Activated CD4-positive, alpha-beta T cell treated with anti-CD3 and anti-CD28 coated beads, Interleukin-2, amount 10 ng/mL, durations not matched to agents 24 days and 14 days (primary cell): ENCODE measurements around the gene TSPYL6. TPM values are rescaled to one million over a fixed set of nuclear protein-coding genes. Genes with fewer than 3 reads are reported as not detected.
"Not testable (repeated sequence)": the region's sequence is repeated elsewhere in the genome, so short reads cannot be mapped to it uniquely, and the experiment has no call there.

Experiments used
- DNase-seq: peaks from one replicate; pipeline ENCODE4 v3.0.0; 2022
- H3K27ac Mint-ChIP-seq: one replicate; pipeline ENCODE4 v1.8.0; 2022; ENCODE audit warnings: mild to moderate bottlenecking, mixed read lengths
- H3K27me3 Mint-ChIP-seq: one replicate; pipeline ENCODE4 v1.8.0; 2022; ENCODE audit warnings: mixed read lengths
- H3K36me3 Mint-ChIP-seq: one replicate; pipeline ENCODE4 v1.8.0; 2022; ENCODE audit warnings: low read depth, mild to moderate bottlenecking, mixed read lengths
- H3K4me1 Mint-ChIP-seq: one replicate; pipeline ENCODE4 v1.8.0; 2021; ENCODE audit warnings: mixed read lengths
- H3K4me3 Mint-ChIP-seq: one replicate; pipeline ENCODE4 v1.8.0; 2022; ENCODE audit warnings: mild to moderate bottlenecking, moderate library complexity, mixed read lengths
- H3K9me3 Mint-ChIP-seq: one replicate; pipeline ENCODE4 v1.8.0; 2021; ENCODE audit warnings: mixed read lengths
- intact Hi-C: fragments of 100-400 bp; cut with micrococcal nuclease; formaldehyde crosslinking; loops from one replicate; pipeline ENCODE4 v1.15.1; 2023
- total RNA-seq: library from RNA; stranded (reverse); gene quantifications from 2 replicates; pipeline ENCODE4 v1.2.3, GENCODE V29; 2022

The TSPYL6 gene
- not detected in 2 replicates for total RNA-seq

- no peaks in the 10 kb centered on the region for H3K36me3 Mint-ChIP-seq
- no peaks in the 10 kb centered on the region for H3K9me3 Mint-ChIP-seq
- intact Hi-C loops: no loop called here
- no peak within 1 kb of the TSS for H3K4me3 Mint-ChIP-seq
- no peak within 1 kb of the TSS for H3K27ac Mint-ChIP-seq
- no peaks in the 10 kb centered on the region for H3K27me3 Mint-ChIP-seq
- no peak for DNase-seq
- H3K4me1 Mint-ChIP-seq: no peaks in the 10 kb centered on the region
Measured at GRCh38 chr2:54256091-54256694, at the start of gene TSPYL6. TSS of gene TSPYL6 (minus strand) at chr2:54256229. CDS start at chr2:54256151, 78 bp downstream.

- H3K4me3 Mint-ChIP-seq: no peak overlapping the region
- H3K9me3 Mint-ChIP-seq: no peaks in the 10 kb centered on the region
- DNase-seq: no peak
- peaks cover 2% of the 10 kb centered on the region for H3K27me3 Mint-ChIP-seq
- H3K36me3 Mint-ChIP-seq: no peaks in the 10 kb centered on the region
- H3K27ac Mint-ChIP-seq: no peak overlapping the region
- intact Hi-C loops: no loop called here
- H3K4me1 Mint-ChIP-seq: no peaks in the 10 kb centered on the region
Measured at GRCh38 chr2:54303631-54304030, 47.6 kb upstream of the TSPYL6 start.

DNA sequence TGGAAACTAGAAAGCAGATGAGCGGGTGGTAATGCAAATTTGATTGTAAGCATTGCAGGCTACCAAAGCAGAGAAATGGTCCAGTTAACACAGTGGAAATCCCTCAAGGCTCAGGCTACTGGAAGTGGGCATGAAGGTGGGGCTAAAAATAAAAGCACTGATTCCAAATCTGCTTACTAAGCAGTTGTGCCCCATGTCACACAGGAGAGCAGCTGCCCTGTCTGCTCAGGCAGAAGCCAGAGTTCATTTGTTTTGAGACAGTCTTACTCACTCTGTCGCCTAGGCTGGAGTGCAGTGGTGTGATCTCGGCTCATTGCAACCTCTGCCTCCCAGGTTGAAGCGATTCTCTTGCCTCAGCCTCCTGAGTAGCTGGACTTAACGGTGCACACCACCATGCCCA, 42.5 kb upstream of the TSPYL6 start:
- H3K36me3 Mint-ChIP-seq: no peaks in the 10 kb centered on the region
- H3K27me3 Mint-ChIP-seq: no peaks in the 10 kb centered on the region
- H3K9me3 Mint-ChIP-seq: no peaks in the 10 kb centered on the region
- no peak overlapping the region for H3K27ac Mint-ChIP-seq
- H3K4me3 Mint-ChIP-seq: no peak overlapping the region
- intact Hi-C loops: no loop called here
- no peaks in the 10 kb centered on the region for H3K4me1 Mint-ChIP-seq
- DNase-seq: no peak

DNA sequence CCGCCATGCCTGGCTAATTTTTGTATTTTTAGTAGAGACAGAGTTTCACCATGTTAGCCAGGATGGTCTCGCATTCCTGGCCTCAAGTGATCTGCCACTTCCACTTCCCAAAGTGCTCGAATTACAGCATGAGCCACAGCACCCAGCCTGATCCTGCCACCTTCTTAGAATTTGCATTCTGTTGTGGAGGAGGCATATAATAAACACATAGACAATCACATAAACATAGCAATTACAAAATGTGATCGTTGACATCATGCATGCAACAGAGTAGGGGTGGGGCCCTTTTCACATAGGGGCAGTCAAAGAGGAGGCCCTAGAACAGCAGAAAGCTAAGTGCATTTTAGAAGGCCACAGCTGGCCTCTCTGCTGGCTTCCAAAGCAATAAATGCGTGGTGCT, 39.9 kb upstream of the TSPYL6 start:
- Mint-ChIP-seq H3K4me1 (no peaks in the 10 kb centered on the region), H3K4me3 (no peak overlapping the region), H3K27ac (no peak overlapping the region), H3K9me3 (no peaks in the 10 kb centered on the region), H3K27me3 (no peaks in the 10 kb centered on the region), H3K36me3 (no peaks in the 10 kb centered on the region)
- intact Hi-C loops: no loop called here
- DNase-seq: no peak

DNA sequence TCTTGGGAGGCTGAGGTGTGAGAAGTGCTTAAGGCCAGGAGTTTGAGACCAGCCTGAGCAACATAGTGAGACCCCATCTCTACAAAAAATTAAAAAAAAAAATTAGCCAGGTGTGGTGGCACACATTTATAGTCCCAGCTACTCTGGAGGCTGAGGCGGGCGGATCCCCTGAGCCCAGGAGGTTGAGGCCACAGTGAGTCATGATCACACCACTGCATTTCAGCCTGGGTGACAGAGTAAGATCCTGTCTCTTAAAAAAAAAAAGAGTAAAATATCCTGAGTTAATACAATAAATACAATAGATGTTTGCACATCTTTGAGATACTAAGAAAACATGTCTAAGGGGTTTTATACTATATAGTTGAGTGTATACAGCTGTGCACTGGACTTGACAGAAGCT, 38.6 kb upstream of the TSPYL6 start:
- H3K9me3 Mint-ChIP-seq, H3K36me3 Mint-ChIP-seq, intact Hi-C loops, H3K4me3 Mint-ChIP-seq, H3K4me1 Mint-ChIP-seq, H3K27ac Mint-ChIP-seq, H3K27me3 Mint-ChIP-seq, DNase-seq: not testable (repeated sequence)

DNA sequence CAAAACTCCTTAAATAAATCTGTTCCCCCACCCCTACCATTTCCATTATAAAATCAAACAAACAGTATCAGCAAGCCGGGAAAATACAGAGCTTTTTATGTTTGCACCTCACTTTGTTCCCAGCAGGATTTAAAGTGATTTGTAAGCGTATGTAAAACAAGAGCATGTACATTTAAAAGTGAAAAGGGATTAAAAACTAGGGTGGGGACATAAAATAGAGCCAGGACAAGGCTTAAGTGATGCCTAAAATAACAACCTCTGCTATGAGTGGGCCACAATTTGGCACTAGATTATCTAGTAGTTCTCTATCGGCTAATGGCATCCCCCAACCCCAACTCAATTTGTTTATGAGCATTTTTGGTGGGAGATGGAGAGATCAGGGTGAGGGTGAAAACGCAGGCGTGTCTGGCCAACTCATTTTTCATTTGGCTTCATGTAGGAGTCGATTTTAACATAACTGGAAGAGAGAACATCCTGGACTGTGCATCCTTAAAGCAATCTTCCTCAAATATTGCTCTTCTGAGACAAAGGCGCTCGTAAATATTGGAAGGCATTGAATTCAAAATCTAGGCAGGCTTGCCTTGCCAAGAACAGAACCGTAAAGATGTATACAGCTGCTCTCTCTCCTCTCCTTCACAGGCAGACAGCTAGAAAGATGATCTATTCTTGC, 34.5 kb upstream of the TSPYL6 start:
- no peak for DNase-seq
- Mint-ChIP-seq H3K4me1 (no peaks in the 10 kb centered on the region), H3K27ac (no peak overlapping the region), H3K9me3 (no peaks in the 10 kb centered on the region), H3K4me3 (no peak overlapping the region), H3K36me3 (no peaks in the 10 kb centered on the region), H3K27me3 (no peaks in the 10 kb centered on the region)
- intact Hi-C loops: no loop called here

GRCh38 chr2:54289917-54290316, 33.9 kb upstream of the TSPYL6 start:
- Mint-ChIP-seq H3K4me1 (no peaks in the 10 kb centered on the region), H3K9me3 (no peaks in the 10 kb centered on the region), H3K36me3 (no peaks in the 10 kb centered on the region), H3K4me3 (no peak overlapping the region), H3K27me3 (no peaks in the 10 kb centered on the region), H3K27ac (no peak overlapping the region)
- intact Hi-C loops: no loop called here
- no peak for DNase-seq

GRCh38 chr2:54287532-54287931, 31.5 kb upstream of the TSPYL6 start:
- Mint-ChIP-seq H3K4me1 (no peaks in the 10 kb centered on the region), H3K4me3 (no peak overlapping the region), H3K27me3 (no peaks in the 10 kb centered on the region), H3K27ac (no peak overlapping the region), H3K36me3 (no peaks in the 10 kb centered on the region), H3K9me3 (no peaks in the 10 kb centered on the region)
- DNase-seq: no peak
- intact Hi-C loops: no loop called here

DNA sequence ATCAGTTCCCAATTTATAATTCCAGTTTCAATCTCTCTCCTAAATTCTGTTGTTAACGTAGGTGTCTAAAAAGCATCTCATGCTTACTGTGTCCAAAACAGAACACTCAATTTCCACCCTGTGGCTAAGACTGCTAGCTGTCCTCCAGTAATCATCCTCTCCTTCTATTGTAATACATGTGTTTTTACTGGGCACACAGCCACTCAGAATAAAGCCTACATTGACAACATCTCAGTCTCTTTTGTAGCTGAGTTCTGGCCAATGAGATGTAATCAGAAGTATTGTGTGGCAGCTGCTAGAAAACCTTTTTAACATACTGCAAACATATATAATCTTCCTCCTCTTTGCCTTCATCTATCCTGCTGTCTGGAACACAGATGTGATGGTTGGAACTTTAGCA, 29.4 kb upstream of the TSPYL6 start:
- H3K4me3 Mint-ChIP-seq: no peak overlapping the region
- no peak overlapping the region for H3K27ac Mint-ChIP-seq
- no peaks in the 10 kb centered on the region for H3K9me3 Mint-ChIP-seq

DNA sequence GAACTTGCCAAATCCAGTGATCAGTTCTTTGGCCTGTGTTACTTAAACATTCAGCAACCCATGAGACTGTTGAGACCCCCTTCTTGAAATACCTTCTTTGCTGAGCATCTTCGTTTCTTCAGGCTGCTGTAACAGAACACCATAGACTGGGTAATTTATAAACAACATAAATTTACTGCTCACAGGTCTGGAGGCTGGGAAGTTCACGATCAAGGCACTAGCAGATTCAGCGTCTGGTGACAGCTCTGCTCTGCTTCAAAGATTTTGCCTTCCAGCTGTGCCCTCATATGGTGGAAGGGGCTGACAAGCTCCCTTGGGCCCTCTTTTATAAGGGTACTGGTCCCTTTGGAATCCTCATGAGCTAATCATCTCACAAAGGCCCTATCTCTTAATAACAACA, 28.8 kb upstream of the TSPYL6 start:
- intact Hi-C loops: no loop called here
- DNase-seq: no peak
- H3K4me1 Mint-ChIP-seq: no peaks in the 10 kb centered on the region
- H3K27ac Mint-ChIP-seq: no peak overlapping the region
- no peak overlapping the region for H3K4me3 Mint-ChIP-seq
- no peaks in the 10 kb centered on the region for H3K36me3 Mint-ChIP-seq
- H3K9me3 Mint-ChIP-seq: no peaks in the 10 kb centered on the region
- H3K27me3 Mint-ChIP-seq: no peaks in the 10 kb centered on the region

More for the DNA sequence above, 29.4 kb upstream of the TSPYL6 start:
- no peak for DNase-seq
- intact Hi-C loops: no loop called here
- Mint-ChIP-seq H3K36me3 (no peaks in the 10 kb centered on the region), H3K27me3 (no peaks in the 10 kb centered on the region), H3K4me1 (no peaks in the 10 kb centered on the region)

- H3K9me3 Mint-ChIP-seq: peaks cover 3% of the 10 kb centered on the region
- H3K27me3 Mint-ChIP-seq: no peaks in the 10 kb centered on the region
- H3K27ac Mint-ChIP-seq: no peak overlapping the region
- no peak for DNase-seq
- intact Hi-C loops: no loop called here
- H3K36me3 Mint-ChIP-seq: no peaks in the 10 kb centered on the region
- H3K4me1 Mint-ChIP-seq: no peaks in the 10 kb centered on the region
- H3K4me3 Mint-ChIP-seq: no peak overlapping the region
Measured at GRCh38 chr2:54279385-54279784, 23.4 kb upstream of the TSPYL6 start.

GRCh38 chr2:54275541-54275940, 19.5 kb upstream of the TSPYL6 start:
- Mint-ChIP-seq H3K4me1 (peaks cover 2% of the 10 kb centered on the region), H3K4me3 (no peak overlapping the region), H3K27ac (no peak overlapping the region), H3K36me3 (no peaks in the 10 kb centered on the region), H3K9me3 (peaks cover 8% of the 10 kb centered on the region), H3K27me3 (no peaks in the 10 kb centered on the region)
- no peak for DNase-seq
- intact Hi-C loops: no loop called here

GRCh38 chr2:54274781-54275242, 18.8 kb upstream of the TSPYL6 start:
- peaks cover 8% of the 10 kb centered on the region for H3K9me3 Mint-ChIP-seq
- no peaks in the 10 kb centered on the region for H3K36me3 Mint-ChIP-seq
- H3K4me1 Mint-ChIP-seq: peaks cover 2% of the 10 kb centered on the region
- H3K27ac Mint-ChIP-seq: no peak overlapping the region
- intact Hi-C loops: no loop called here
- H3K4me3 Mint-ChIP-seq: no peak overlapping the region
- no peaks in the 10 kb centered on the region for H3K27me3 Mint-ChIP-seq
- no peak for DNase-seq

GRCh38 chr2:54271843-54272627, 16.0 kb upstream of the TSPYL6 start:
- no peak for DNase-seq
- intact Hi-C loops: no loop called here

More at GRCh38 chr2:54271843-54272627, 16.0 kb upstream of the TSPYL6 start:
- Mint-ChIP-seq H3K36me3 (no peaks in the 10 kb centered on the region), H3K27ac (no peak overlapping the region), H3K4me3 (no peak overlapping the region), H3K27me3 (no peaks in the 10 kb centered on the region), H3K9me3 (peaks cover 8% of the 10 kb centered on the region), H3K4me1 (peaks cover 2% of the 10 kb centered on the region)
